Stimulated activated naive CD8-positive, alpha-beta T cell treated with anti-CD3 and anti-CD28 coated beads, Interleukin-15, Interleukin-2, amounts not matched to agents 100 ng/mL and 50 ng/mL, for 24 hours (primary cell): ENCODE results near the gene MICALL2.

Source experiments
- H3K27ac Mint-ChIP-seq: one replicate; pipeline ENCODE4 v1.8.0; 2021; ENCODE audit warnings: mild to moderate bottlenecking, mixed read lengths
- H3K27me3 Mint-ChIP-seq: one replicate; pipeline ENCODE4 v1.8.0; 2021; ENCODE audit warnings: mixed read lengths
- H3K36me3 Mint-ChIP-seq: one replicate; pipeline ENCODE4 v1.8.0; 2021; ENCODE audit warnings: low read depth, mixed read lengths
- H3K4me1 Mint-ChIP-seq: one replicate; pipeline ENCODE4 v1.8.0; 2021; ENCODE audit warnings: low read depth, mixed read lengths
- H3K4me3 Mint-ChIP-seq: one replicate; pipeline ENCODE4 v1.8.0; 2021; ENCODE audit warnings: mild to moderate bottlenecking, mixed read lengths
- H3K9me3 Mint-ChIP-seq: one replicate; pipeline ENCODE4 v1.8.0; 2021; ENCODE audit warnings: mixed read lengths

The MICALL2 gene

DNA sequence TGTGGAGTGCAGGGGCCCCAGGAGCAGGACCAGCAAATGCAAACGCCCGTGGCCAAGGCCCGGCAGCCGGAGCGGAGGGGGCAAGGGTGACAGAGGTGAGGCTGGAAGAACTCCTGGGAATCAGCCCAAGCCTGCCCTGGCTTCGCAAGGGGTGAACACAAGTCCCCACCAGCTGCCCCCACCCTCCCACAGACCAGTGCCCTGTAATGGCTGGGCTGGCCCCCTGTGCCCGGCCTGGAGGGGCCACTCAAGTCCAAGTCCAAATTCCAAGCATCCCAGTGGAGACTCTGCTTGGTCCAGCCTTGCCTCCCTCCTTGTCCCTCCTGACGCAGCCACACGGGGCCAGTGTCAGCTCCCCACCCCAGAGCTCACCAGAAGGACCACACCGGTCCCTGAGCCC is 28.0 kb downstream of the MICALL2 start:
- Mint-ChIP-seq H3K27me3 (peaks cover 4% of the 10 kb centered on the region), H3K9me3 (no peaks in the 10 kb centered on the region), H3K4me1 (peaks cover 3% of the 10 kb centered on the region), H3K27ac (no peak overlapping the region), H3K36me3 (no peaks in the 10 kb centered on the region), H3K4me3 (no peak overlapping the region)

DNA sequence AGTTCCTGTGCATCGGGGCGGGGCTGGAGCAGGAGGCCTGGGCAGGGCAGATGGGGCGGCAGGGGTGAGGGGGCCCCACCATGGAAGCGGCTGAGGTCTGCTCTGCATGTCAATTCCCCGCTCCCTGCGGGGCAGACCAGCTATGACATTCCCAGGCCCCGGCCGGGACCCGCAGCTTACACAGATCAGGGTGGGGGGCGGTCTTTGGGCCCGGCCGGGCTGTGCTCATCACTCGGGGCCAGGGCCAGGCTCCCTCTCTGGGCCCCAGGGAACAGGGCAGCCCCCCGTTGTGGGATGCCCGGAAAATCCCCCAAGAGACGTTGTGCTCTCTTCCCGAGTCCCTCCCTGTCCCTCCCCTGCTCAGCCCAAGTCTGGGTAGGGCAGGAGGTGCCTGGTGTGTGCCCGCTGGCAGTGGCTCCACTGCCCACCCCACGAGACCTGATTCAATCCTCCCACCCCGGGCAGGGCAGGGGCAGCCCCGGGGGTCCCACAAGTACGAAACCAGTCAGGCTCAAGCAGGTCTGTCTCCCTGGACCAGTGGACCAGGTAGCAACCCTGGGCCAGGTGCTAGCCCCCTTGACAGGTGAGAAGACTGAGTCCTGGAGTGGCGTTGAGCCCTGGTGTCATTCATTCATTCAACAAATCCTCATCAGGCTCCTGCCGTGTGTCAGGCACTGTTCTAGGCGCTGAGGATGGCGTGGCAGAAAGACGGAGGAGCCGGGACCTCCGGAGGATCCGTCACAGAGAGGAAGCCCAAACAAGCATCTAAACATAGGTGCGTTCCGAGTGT is 29.0 kb downstream of the MICALL2 start:
- H3K36me3 Mint-ChIP-seq, result no peaks in the 10 kb centered on the region
- H3K27ac Mint-ChIP-seq, result no peak overlapping the region
- H3K27me3 Mint-ChIP-seq, result peaks cover 4% of the 10 kb centered on the region
- H3K9me3 Mint-ChIP-seq, result no peaks in the 10 kb centered on the region
- H3K4me1 Mint-ChIP-seq, result peaks cover 3% of the 10 kb centered on the region
- H3K4me3 Mint-ChIP-seq, result no peak overlapping the region

DNA sequence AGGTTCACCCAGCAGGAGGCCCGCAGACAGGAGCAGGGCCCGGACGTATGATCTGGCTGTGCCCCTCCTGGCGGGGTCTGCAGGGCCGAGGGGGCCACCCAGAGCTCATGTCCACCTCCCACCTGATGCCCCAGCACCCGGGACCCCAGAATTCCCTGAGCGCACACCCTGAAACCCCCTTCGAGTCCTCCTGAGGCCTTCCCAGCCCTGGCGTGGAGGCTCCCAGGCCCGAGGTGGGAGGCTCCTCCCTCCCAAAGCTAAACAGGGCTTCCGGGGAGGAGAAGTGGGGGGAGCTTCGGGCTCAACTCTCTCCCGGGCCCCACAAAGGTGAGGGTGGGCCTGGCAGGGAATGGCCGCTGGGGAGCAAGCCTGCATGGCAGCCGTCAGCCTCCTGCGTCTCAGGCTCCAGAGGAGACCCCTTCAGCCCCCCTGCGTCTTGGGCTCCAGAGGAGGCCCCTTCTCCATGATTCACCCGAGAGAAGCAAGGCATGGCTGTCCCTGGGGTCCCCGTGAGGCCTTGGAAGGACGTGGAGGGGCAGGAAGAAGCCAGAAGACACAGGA is 30.2 kb downstream of the MICALL2 start:
- H3K4me3 Mint-ChIP-seq, result no peak overlapping the region
- H3K4me1 Mint-ChIP-seq, result peaks cover 3% of the 10 kb centered on the region

DNA sequence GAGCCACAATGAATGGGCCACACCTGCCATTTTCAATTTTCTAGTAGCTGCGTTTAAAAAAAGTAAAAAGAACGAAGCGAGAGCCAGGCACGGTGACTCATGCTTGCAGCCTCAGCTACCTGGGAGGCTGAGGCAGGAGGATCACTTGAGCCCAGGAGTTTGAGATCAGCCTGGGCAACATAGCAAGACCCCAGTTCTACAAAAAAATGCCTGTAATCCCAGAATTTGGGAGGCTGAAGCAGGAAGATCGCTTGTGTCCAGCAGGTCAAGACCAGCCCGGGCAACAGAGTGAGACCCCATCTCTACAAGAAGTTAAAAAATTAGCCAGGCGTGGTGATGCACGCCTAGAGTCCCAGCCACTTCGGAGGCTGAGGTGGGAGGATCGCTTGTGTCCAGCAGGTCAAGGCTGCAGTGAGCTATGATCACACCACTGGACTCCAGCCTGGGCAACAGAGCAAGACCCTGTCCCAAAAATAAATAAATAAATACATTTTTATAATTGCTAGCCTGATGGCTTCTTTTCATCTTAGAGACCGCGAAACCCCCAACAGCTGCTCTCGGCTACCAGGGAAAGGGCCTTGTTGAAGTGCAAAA is 32.1 kb downstream of the MICALL2 start:
- no peak overlapping the region for H3K27ac Mint-ChIP-seq
- no peak overlapping the region for H3K4me3 Mint-ChIP-seq
- peaks cover 11% of the 10 kb centered on the region for H3K27me3 Mint-ChIP-seq
- no peaks in the 10 kb centered on the region for H3K36me3 Mint-ChIP-seq
- H3K4me1 Mint-ChIP-seq, result no peaks in the 10 kb centered on the region
- H3K9me3 Mint-ChIP-seq, result no peaks in the 10 kb centered on the region

More for the DNA sequence above, 30.2 kb downstream of the MICALL2 start:
- H3K36me3 Mint-ChIP-seq, result no peaks in the 10 kb centered on the region
- H3K9me3 Mint-ChIP-seq, result no peaks in the 10 kb centered on the region
- no peak overlapping the region for H3K27ac Mint-ChIP-seq
- H3K27me3 Mint-ChIP-seq, result peaks cover 4% of the 10 kb centered on the region

DNA sequence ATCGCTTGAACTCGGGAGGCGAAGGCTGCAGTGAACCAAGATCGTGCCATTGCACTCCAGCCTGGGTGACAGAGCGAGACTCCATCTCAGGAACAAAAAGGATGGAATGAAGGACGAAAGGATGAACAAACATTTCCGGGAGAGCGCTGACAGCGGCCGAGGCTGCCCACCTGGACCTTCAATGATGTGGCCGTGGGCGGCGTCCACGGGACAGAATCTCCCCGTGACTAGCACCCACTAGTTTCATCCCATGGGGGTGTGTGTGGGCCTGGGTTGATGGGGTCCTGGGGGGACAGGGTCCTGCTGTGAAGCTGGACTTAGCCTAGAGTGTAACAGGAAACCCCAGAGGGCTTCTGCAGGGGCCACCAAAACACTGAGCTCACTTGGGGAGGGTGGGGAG is 32.8 kb downstream of the MICALL2 start:
- no peaks in the 10 kb centered on the region for H3K4me1 Mint-ChIP-seq
- H3K27ac Mint-ChIP-seq, result no peak overlapping the region
- peaks cover 11% of the 10 kb centered on the region for H3K27me3 Mint-ChIP-seq
- H3K4me3 Mint-ChIP-seq, result no peak overlapping the region
- H3K36me3 Mint-ChIP-seq, result no peaks in the 10 kb centered on the region
- no peaks in the 10 kb centered on the region for H3K9me3 Mint-ChIP-seq

DNA sequence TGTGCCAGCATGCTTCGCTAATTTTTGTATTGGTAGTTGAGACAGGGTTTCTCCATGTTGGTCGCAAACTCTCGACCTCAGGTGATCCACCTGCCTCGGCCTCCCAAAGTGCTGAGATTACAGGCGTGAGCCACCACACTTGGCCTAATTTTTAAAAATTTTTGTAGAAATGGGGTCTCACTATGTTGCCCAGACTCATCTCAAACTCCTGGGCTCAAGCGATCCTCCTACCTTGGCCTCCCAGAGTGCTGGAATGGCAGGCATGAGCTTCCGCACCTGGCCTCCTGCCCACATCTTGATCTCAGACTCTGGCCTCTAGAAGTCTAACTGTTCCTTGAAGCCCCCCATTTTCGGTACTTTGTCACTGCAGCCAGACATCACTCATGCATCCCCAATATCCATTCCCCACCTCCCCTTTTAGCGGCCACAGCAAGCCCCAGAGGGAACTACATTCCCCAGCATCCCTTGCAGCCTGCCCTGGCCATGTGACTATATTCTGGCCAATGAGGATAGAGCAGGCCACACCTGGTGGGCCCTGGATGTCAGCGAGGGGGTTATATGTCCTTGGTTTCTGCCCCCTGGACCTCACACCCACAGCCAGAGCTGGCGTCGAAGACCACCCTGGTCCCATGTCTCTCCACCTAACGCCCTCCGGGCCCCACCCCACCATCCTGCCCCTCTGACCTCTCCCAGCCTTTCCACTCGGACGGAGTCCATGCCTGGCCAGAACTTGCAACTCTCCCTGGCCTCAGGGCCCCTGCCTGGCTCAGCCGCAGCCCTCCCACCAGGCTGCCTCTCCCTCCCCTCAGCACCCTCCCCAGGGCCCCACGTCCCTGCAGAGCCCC is 33.8 kb downstream of the MICALL2 start:
- H3K9me3 Mint-ChIP-seq, result no peaks in the 10 kb centered on the region
- H3K4me3 Mint-ChIP-seq, result no peak overlapping the region
- H3K4me1 Mint-ChIP-seq, result no peaks in the 10 kb centered on the region
- H3K27me3 Mint-ChIP-seq, result peaks cover 11% of the 10 kb centered on the region
- H3K27ac Mint-ChIP-seq, result no peak overlapping the region
- no peaks in the 10 kb centered on the region for H3K36me3 Mint-ChIP-seq

DNA sequence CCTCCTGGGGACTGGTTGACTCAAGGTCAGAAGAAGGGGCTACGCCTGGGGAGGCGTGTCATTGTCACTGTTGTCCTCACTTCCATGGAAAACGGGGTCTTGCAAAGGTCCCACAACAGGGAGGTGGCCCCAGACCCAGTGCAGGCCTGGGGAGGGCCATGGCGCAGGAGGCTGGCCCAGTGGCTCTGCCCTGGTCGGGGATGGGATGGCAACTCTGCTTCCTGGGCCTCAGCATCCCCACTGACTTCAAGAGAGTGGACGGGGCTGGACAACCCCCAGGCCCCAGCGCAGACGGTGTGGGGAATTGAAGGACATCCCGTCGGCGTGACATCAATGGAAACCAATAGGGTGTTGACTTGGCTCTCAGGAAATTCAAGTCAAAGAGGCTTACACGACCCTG is 35.2 kb downstream of the MICALL2 start:
- Mint-ChIP-seq H3K9me3 (no peaks in the 10 kb centered on the region), H3K27ac (no peak overlapping the region), H3K4me1 (no peaks in the 10 kb centered on the region), H3K27me3 (peaks cover 11% of the 10 kb centered on the region), H3K4me3 (no peak overlapping the region), H3K36me3 (no peaks in the 10 kb centered on the region)

DNA sequence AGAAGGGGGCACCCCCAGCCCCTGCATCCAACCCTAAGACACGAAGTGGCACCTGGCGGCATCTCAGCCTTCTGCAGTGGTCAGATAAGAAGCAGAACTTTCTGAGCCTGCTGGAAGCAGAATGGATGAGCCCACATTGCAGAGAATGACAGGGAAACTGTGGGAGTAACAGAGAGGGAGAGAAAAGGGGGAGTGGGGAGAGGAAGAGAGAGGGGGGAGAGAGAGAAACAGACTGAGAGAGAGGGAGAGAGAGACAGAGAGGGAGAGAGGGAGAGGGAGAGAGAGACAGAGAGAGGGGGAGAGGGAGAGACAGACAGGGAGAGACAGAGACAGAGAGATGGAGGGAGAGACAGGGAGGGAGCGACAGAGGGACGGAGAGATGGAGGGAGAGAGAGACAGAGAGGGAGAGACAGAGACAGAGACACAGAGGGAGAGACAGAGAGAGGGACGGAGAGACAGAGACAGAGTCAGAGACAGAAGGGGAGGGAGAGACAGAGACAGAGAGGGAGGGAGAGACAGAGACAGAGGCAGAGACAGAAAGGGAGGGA is 35.9 kb downstream of the MICALL2 start:
- Mint-ChIP-seq H3K27ac (no peak overlapping the region), H3K4me3 (no peak overlapping the region), H3K36me3 (no peaks in the 10 kb centered on the region), H3K4me1 (peaks cover 3% of the 10 kb centered on the region), H3K27me3 (peaks cover 14% of the 10 kb centered on the region), H3K9me3 (no peaks in the 10 kb centered on the region)

DNA sequence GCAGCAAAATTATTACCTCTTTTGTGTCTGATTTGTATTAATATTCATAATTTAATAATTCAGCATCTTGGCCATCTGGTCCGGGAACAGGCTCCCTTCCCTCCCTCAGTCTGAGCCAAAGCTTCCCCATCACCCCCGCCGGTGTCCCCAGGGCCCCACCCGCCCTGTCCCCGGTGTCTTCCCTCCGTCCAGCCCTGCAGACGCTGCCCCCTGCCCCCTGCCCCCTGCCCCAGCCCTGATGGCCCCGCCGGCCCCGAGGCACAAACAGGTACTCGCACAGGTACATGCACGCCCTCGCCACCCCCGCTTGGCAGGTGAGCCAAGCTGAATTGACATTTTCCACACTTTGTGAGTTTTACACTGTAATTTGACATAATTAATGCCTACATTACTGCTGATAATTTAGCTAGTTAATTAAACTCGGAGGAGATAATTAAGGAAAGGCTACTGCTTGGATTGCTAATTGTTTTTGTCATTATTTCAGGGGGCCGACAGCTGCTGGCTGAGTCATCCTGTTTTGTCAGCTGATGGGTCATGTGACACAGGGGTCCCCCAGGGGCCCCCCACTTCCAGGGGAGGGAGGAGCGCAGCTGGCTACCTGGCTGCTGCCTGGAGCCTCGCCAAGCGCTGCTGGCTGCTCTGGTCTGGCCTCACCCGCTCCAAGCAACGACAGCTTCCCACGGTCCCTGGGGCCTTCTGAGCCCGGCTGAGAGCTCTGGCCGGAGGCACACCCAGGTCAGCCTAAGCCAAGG is 36.6 kb downstream of the MICALL2 start:
- H3K27me3 Mint-ChIP-seq, result peaks cover 17% of the 10 kb centered on the region
- H3K36me3 Mint-ChIP-seq, result no peaks in the 10 kb centered on the region
- H3K9me3 Mint-ChIP-seq, result no peaks in the 10 kb centered on the region
- H3K4me3 Mint-ChIP-seq, result no peak overlapping the region
- H3K27ac Mint-ChIP-seq, result no peak overlapping the region
- H3K4me1 Mint-ChIP-seq, result peaks cover 9% of the 10 kb centered on the region

DNA sequence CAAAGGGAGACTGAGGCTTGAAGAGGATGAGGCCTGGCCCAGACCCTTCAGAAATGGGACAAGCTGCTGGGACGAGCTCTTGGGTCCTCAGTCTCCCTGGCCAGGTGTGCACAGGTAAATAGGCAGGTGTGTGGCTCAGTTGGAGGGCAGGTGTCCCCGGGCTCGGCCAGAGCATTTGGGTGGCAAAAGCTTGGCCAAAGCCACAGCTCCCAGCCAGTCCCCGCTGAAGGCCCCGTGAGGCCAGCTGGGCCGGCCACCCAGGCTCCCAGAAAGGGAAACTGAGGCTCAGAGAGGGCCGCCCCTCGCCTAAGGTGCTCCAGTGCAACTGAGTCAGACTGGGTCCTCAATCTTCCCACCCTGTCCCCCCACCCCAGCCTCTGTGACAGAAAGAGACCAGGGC is 37.3 kb downstream of the MICALL2 start:
- H3K27me3 Mint-ChIP-seq, result peaks cover 23% of the 10 kb centered on the region
- no peaks in the 10 kb centered on the region for H3K36me3 Mint-ChIP-seq
- no peaks in the 10 kb centered on the region for H3K9me3 Mint-ChIP-seq
- peaks cover 17% of the 10 kb centered on the region for H3K4me1 Mint-ChIP-seq
- H3K27ac Mint-ChIP-seq, result no peak overlapping the region
- no peak overlapping the region for H3K4me3 Mint-ChIP-seq

DNA sequence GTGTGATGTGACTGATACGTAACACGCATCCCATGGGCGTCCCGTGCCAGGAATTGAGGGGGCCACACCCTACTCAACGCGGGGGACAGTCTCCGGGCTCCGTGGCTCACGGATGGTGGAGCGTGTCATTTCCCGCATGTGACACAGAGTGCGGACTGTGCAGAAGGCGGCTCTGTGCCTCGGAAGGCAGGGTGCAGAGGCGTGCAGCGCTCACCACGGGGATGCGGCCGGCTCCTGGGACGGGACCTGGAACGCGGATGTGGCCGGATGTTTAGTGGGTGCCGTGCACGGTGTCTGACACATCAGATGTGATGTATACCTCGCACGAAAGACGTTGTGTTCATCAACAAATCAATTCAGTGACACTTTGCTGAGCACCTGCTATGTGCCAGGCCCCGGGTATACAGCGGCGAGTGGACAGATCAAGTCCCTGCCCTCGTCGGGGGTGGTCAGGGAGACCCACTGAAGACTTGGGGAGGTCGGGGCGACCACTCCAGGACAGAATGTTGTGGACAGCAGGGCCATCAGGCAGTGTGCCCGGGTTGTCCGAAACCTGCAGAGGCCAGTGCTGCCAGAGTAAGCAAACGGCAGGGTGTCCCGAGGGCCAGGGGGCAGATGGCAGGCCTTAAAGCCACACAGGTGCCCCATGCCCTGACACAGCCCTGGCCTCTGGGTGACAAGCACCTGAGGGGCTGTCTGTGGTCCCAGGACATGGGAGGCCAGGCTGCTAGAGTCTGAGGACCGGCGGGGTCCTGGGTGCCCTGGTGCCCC is 38.1 kb downstream of the MICALL2 start:
- Mint-ChIP-seq H3K4me1 (peaks cover 23% of the 10 kb centered on the region), H3K27ac (no peak overlapping the region), H3K27me3 (peaks cover 23% of the 10 kb centered on the region), H3K4me3 (no peak overlapping the region), H3K9me3 (no peaks in the 10 kb centered on the region), H3K36me3 (no peaks in the 10 kb centered on the region)

DNA sequence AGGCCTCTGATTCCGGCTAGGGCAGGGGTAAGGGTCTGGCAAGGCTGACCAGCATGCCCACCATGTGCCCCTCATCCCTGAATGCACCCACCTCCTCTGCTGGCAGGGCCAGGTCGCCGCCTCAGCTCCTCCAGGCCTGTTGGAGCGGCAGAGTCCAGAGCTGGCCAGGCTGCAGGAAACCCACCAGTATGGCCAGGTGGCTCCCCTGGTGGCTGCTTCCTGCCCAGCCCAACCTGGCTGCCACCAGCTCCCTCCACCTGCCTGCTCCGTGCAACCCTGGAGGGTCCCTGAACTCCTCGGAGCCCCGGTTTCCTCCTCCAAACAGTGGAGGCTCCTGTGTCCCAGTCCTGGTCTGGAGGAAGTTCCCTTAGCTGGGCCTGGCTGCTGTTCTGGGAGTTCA is 39.6 kb downstream of the MICALL2 start:
- Mint-ChIP-seq H3K9me3 (no peaks in the 10 kb centered on the region), H3K4me1 (peaks cover 25% of the 10 kb centered on the region), H3K27ac (no peak overlapping the region), H3K4me3 (no peak overlapping the region), H3K27me3 (peaks cover 23% of the 10 kb centered on the region), H3K36me3 (no peaks in the 10 kb centered on the region)

DNA sequence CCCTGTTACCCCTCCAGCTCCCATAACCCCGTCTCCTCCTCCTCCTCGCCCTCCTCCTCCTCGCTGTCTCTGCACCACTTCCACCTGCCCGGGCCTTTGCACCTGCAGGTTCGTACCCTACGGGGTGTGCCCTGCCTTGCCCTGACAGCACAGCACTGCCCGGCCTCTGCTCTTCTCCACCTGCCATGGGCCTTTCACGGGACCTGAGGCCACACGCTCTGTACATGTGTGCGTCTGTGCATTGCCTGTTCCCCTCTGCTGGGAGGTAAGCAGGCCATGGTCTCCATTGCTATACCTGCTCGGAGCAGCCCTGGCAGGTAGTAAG is 40.0 kb downstream of the MICALL2 start:
- H3K27me3 Mint-ChIP-seq, result peaks cover 23% of the 10 kb centered on the region

More for the DNA sequence above, 40.0 kb downstream of the MICALL2 start:
- Mint-ChIP-seq H3K36me3 (no peaks in the 10 kb centered on the region), H3K4me1 (peaks cover 25% of the 10 kb centered on the region), H3K9me3 (no peaks in the 10 kb centered on the region), H3K4me3 (no peak overlapping the region), H3K27ac (no peak overlapping the region)
